Neural crest cell (in vitro differentiated cells): ENCODE data around the gene BRWD1. TPM values are rescaled to one million over a fixed set of nuclear protein-coding genes. Genes with fewer than 3 reads are reported as not detected.

Experiments
- DNase-seq: peaks from one replicate; pipeline ENCODE4 v3.0.0; 2021; ENCODE audit warnings: low read depth, mixed read lengths, low spot score
- H3K27ac Mint-ChIP-seq: one replicate; pipeline ENCODE4 v1.8.0; 2021; ENCODE audit warnings: mild to moderate bottlenecking, mixed read lengths; ENCODE audit not compliant: unreplicated experiment
- H3K27me3 Mint-ChIP-seq: 2 replicates; pipeline ENCODE4 v1.8.0; 2021; ENCODE audit warnings: low read depth, mild to moderate bottlenecking, mixed read lengths
- H3K36me3 Mint-ChIP-seq: 2 replicates; pipeline ENCODE4 v1.8.0; 2021; ENCODE audit warnings: low read depth, mild to moderate bottlenecking, mixed read lengths
- H3K4me1 Mint-ChIP-seq: 2 replicates; pipeline ENCODE4 v1.8.0; 2021; ENCODE audit warnings: mixed read lengths
- H3K4me3 Mint-ChIP-seq: one replicate; pipeline ENCODE4 v1.8.0; 2021; ENCODE audit warnings: mild to moderate bottlenecking, mixed read lengths
- H3K9me3 Mint-ChIP-seq: 2 replicates; pipeline ENCODE4 v1.8.0; 2021; ENCODE audit warnings: mixed read lengths
- total RNA-seq: library from RNA; stranded (reverse); gene quantifications from 2 replicates; pipeline ENCODE4 v1.2.1, GENCODE V29; 2021
- TF ChIP-seq, protein P1 (sequence below): fragments of 200-600 bp; sonication (generic); conservative IDR thresholded peaks from 2 replicates; pipeline ENCODE4 v1.5.0; 2021; ENCODE audit warnings: antibody characterized with exemption, mild to moderate bottlenecking

Gene BRWD1
- total RNA-seq, 1 donor from 2014 or later = 38.4 TPM

- H3K4me3 Mint-ChIP-seq = no peak overlapping the region
- no peaks in the 10 kb centered on the region for H3K27me3 Mint-ChIP-seq
- no peaks in the 10 kb centered on the region for H3K9me3 Mint-ChIP-seq
- H3K36me3 Mint-ChIP-seq = no peaks in the 10 kb centered on the region
- no peak overlapping the region for H3K27ac Mint-ChIP-seq
- TF ChIP-seq, protein P1, sequence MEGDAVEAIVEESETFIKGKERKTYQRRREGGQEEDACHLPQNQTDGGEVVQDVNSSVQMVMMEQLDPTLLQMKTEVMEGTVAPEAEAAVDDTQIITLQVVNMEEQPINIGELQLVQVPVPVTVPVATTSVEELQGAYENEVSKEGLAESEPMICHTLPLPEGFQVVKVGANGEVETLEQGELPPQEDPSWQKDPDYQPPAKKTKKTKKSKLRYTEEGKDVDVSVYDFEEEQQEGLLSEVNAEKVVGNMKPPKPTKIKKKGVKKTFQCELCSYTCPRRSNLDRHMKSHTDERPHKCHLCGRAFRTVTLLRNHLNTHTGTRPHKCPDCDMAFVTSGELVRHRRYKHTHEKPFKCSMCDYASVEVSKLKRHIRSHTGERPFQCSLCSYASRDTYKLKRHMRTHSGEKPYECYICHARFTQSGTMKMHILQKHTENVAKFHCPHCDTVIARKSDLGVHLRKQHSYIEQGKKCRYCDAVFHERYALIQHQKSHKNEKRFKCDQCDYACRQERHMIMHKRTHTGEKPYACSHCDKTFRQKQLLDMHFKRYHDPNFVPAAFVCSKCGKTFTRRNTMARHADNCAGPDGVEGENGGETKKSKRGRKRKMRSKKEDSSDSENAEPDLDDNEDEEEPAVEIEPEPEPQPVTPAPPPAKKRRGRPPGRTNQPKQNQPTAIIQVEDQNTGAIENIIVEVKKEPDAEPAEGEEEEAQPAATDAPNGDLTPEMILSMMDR = no peak
- H3K4me1 Mint-ChIP-seq = peaks cover 5% of the 10 kb centered on the region
- DNase-seq = no peak
Observed at GRCh38 chr21:39326607-39327307, 13.3 kb upstream of the BRWD1 start.

DNA sequence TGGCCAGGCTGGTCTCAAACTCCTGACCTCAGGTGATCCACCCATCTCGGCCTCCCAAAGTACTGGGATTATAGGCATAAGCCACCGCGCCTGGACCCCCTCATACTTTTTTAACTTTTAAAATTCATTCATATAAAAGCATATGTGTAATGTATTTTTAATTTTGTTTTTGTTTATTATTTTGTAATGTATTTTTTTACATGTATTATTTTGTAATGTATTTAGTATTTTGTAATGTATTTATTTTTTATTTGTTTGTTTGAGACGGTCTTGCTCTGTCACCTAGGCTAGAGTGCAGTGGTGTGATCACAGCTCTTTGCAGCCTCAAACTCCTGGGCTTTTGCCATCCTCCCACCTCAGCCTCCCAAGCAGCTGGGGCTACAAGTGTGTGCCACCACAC, 12.0 kb upstream of the BRWD1 start:
- Mint-ChIP-seq H3K9me3 (no peaks in the 10 kb centered on the region), H3K27ac (no peak overlapping the region), H3K36me3 (no peaks in the 10 kb centered on the region), H3K4me3 (no peak overlapping the region), H3K27me3 (no peaks in the 10 kb centered on the region), H3K4me1 (peaks cover 5% of the 10 kb centered on the region)
- no peak for DNase-seq
- TF ChIP-seq, protein P1 = no peak

- no peak overlapping the region for H3K27ac Mint-ChIP-seq
- no peak for DNase-seq
- no peak overlapping the region for H3K4me3 Mint-ChIP-seq
- H3K27me3 Mint-ChIP-seq = no peaks in the 10 kb centered on the region
- H3K9me3 Mint-ChIP-seq = no peaks in the 10 kb centered on the region
- H3K4me1 Mint-ChIP-seq = peaks cover 1% of the 10 kb centered on the region
- no peaks in the 10 kb centered on the region for H3K36me3 Mint-ChIP-seq
- TF ChIP-seq, protein P1 = no peak
Observed at GRCh38 chr21:39321424-39321823, 8.0 kb upstream of the BRWD1 start.

DNA sequence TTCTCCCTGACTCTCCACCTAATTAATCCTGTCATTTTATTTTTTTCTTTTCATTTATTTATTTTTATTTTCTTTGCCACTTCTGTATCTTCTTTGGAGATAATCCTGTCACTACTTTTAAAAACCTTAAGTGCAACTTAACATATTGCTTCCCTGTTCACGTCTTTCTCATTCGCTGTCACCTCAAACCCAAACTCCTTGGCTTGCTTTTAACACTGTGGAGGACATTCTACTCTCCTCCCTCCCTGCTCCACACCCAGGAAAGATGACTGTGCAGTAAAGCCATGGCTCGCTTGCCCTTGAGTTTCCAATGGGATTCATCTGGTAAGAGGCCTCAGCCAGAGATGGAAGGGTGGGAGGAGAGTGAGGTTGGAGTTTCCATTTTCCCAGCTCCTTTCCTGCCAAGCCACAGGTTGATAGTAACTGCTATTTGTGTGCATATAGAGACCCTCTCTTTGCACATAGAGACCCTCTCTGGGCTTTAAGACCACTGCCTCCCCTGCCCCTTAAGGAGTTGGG, 6.4 kb upstream of the BRWD1 start:
- no peak for DNase-seq
- Mint-ChIP-seq H3K4me3 (no peak overlapping the region), H3K9me3 (no peaks in the 10 kb centered on the region), H3K4me1 (no peaks in the 10 kb centered on the region), H3K27ac (no peak overlapping the region), H3K36me3 (no peaks in the 10 kb centered on the region), H3K27me3 (no peaks in the 10 kb centered on the region)
- TF ChIP-seq, protein P1 = no peak

GRCh38 chr21:39319251-39319756, 5.9 kb upstream of the BRWD1 start:
- Mint-ChIP-seq H3K9me3 (no peaks in the 10 kb centered on the region), H3K27ac (no peak overlapping the region), H3K4me3 (peak overlapping the region; percentile 24), H3K4me1 (peaks cover 5% of the 10 kb centered on the region), H3K36me3 (no peaks in the 10 kb centered on the region), H3K27me3 (no peaks in the 10 kb centered on the region)
- DNase-seq = no peak
- TF ChIP-seq, protein P1 = no peak
